ENCODE data around the gene HSPA9.
A peak's percentile ranks its signal among the peaks of the same experiment; 100 is the strongest.
"Not testable (repeated sequence)": the region's sequence is repeated elsewhere in the genome, so short reads cannot be mapped to it uniquely, and the experiment has no call there.

Gene HSPA9

DNA sequence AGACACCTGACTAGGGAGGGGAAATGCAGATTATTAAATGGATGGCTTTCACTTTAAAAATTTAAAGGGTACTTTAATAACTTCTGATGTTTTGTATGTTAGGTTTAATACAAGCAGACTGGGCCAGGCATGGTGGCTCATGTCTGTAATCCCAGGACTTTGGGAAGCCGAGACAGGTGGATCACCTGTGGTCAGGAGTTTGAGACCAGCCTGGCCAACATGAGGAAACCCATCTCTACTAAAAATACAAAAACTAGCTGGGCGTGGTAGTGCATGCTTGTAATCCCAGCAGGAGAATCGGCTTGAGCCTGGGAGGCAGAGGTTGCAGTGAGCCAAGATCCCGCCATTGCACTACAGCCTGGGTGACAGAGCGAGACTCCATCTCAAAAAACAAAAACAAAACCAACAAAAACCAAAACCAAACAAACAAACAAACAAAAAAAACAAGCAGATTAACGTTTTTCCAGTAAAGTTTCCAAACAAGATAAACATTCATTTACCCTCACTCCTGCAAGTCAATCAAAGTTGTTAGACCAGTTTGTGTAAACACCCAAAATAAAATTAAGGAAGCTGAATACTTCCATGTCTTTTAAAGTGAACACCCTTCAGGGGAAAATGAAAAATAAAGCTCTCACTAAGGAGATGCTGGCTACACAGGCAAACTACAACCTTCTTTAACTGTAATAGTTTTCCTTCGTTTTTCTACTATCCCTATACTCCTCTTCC, 46.3 kb downstream of the HSPA9 start:
- DNase-seq, result no peak

- DNase-seq, result no peak
Observed at GRCh38 chr5:138528208-138528607, 47.0 kb downstream of the HSPA9 start.

GRCh38 chr5:138527170-138527569, 48.0 kb downstream of the HSPA9 start:
- no peak for DNase-seq

DNA sequence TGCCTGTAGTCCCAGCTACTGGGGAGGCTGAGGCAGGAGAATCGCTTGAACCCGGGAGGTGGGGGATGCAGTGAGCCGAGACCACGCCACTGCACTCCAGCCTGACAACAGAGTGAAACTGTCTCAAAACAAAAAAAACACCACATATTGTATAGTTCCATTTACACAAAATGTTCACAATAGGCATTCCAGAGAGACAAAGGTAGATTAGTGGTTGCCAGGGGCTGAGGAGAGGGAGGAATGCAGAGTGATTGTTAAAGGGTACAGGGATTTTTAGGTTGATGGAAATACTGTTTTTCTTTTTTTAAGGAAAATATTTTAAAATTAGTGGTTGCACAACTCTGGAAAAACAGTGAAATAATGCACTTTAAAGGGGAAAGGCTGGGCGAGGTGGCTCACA, 51.8 kb downstream of the HSPA9 start:
- no peak for DNase-seq

GRCh38 chr5:138520971-138521370, 54.2 kb downstream of the HSPA9 start:
- no peak for DNase-seq

DNA sequence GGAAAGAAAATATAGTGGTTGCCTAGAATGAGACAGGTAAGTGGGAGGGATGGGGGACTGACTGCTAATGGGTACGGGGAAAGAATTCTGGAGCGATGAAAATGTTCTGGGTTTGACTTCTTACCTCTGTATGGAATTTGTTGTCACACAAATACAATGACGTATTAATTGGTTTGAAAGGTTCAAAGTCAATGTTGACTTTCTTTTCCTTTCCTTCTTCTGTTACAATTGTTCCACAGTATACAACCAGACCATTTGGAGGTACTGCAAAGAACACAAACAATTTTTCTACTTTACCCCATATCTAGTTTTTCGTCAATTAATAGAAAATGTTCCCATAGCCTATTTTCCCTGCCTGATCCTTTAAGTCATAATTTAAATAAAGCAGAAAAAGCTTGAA, 57.8 kb downstream of the HSPA9 start:
- DNase-seq, result no peak

GRCh38 chr5:138515556-138516245, 59.5 kb downstream of the HSPA9 start:
- DNase-seq, result no peak

- DNase-seq, result no peak
Observed at GRCh38 chr5:138514021-138514420, 61.2 kb downstream of the HSPA9 start.

DNA sequence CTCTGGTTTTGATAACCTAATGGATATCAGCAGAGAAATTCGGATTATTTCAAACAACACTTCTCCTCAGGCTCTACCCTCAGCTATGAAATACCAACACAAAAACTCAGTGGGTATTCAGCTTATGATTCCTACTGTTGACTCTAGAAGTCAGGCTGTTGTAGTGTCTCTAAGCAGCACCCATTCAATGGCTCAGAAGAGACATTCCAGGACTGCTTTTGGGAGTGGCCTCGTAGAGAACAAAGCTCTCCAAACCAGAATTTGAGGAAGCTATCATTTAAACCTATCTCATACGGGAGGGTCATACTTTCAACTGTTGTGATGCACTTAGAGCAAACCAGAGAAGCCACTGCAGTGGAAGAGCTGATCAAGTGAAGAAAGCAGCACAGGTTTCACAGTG, 66.2 kb downstream of the HSPA9 start:
- no peak for DNase-seq

DNA sequence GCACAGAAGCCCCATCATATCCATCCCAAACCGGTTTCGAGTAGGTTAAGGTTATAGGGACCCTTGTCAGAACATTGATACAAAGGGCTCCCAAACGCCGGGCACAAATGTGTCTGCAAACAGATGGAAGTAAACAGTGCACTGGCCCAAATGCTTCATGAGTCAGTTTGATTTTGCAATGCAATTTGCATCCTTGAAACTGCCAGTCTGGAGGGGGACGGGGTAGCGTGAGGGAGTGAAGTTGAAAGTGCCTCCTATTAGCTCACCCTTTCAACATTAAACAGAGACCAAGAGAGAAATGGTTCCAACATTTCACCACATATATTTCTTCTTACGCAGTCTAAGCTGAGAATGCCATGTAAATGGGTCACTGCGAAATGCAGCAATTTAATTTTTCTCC, 67.7 kb downstream of the HSPA9 start:
- DNase-seq, result not testable (repeated sequence)

- DNase-seq, result no peak
Observed at GRCh38 chr5:138506370-138507306, 68.6 kb downstream of the HSPA9 start.

GRCh38 chr5:138504799-138505198, 70.4 kb downstream of the HSPA9 start:
- peak; percentile 81 for DNase-seq

Measured in NCI-H2029 treated with DMSO at 0.1 percent for 48 hours (cell line).